ENCODE measurements around the gene CLTRN. TPM values are rescaled to one million over a fixed set of nuclear protein-coding genes. Genes with fewer than 3 reads are reported as not detected.

CLTRN gene
- total and polyA plus RNA-seq, 10 donors: 0.16 to 0.48 (median 0.30) TPM; not detected in 5

DNA sequence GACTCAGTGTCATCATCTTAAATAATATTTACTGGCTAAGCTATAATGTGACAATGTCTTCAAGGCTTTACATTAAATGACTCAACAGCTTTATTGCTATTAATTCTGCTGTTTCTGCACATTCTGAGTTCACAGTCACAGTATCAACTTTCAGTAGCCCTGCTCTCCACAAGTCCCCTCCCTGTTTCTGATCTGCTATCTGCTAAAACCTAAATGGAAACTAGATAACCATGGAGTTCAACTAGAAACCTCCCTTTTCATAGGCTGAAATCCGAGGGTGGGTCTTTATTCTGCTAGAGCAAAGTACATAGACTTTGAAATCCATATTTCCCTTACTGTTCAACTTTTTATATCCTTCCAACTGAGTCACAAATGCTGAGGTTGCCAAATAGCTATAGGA, 58.5 kb downstream of the CLTRN start:
- H3K9me3 ChIP-seq: no peaks in the 10 kb centered on the region
- TF ChIP-seq CTCF (IDR thresholded peaks at IDR 0.05 in 8 of 11, conservative IDR thresholded peaks at IDR 0.05 in 3 of 11): no peak
- TF ChIP-seq POLR2A (IDR thresholded peaks at IDR 0.05): no peak
- TF ChIP-seq POLR2AphosphoS5 (IDR thresholded peaks at IDR 0.05): no peak

GRCh38 chrX:15605226-15605625, 59.4 kb downstream of the CLTRN start:
- intact Hi-C loops (cut with DNase I; ENCODE audit: low total_unique reads): no loop called here
- no peak for DNase-seq
- TF ChIP-seq POLR2AphosphoS5 (IDR thresholded peaks at IDR 0.05) (no peak), CTCF (IDR thresholded peaks at IDR 0.05 in 8 of 11, conservative IDR thresholded peaks at IDR 0.05 in 3 of 11) (no peak), POLR2A (IDR thresholded peaks at IDR 0.05) (no peak)
- H3K9me3 ChIP-seq: no peaks in the 10 kb centered on the region
- 50 to 95% (median 79%) methylated on average over 1 of the region's 1 CpG for WGBS, 5 donors
- H3K27ac ChIP-seq: no peak overlapping the region
- peaks cover 0 to 29% (median 0%) of the 10 kb centered on the region in 7 donors for H3K27me3 ChIP-seq (replicated peaks in 1 of 7)
- H3K36me3 ChIP-seq: no peaks in the 10 kb centered on the region
- H3K4me3 ChIP-seq: no peak overlapping the region
- H3K4me1 ChIP-seq: no peaks in the 10 kb centered on the region

More for the DNA sequence above, 58.5 kb downstream of the CLTRN start:
- Histone ChIP-seq H3K4me3 (no peak overlapping the region), H3K36me3 (no peaks in the 10 kb centered on the region), H3K27me3 (replicated peaks in 1 of 7) (peaks cover 0 to 23% (median 0%) of the 10 kb centered on the region in 7 donors), H3K4me1 (no peaks in the 10 kb centered on the region), H3K27ac (no peak overlapping the region)
- intact Hi-C loops (cut with DNase I; ENCODE audit: low total_unique reads): no loop called here
- 26 to 78% (median 43%) methylated on average over 1 of the region's 1 CpG for WGBS, 5 donors
- DNase-seq: no peak

GRCh38 chrX:15602761-15603160, 61.8 kb downstream of the CLTRN start:
- Histone ChIP-seq H3K27ac (no peak overlapping the region), H3K4me1 (no peaks in the 10 kb centered on the region), H3K27me3 (replicated peaks in 1 of 7) (peaks cover 0 to 38% (median 0%) of the 10 kb centered on the region in 7 donors), H3K36me3 (no peaks in the 10 kb centered on the region), H3K4me3 (no peak overlapping the region), H3K9me3 (no peaks in the 10 kb centered on the region)
- 62 to 82% (median 76%) methylated on average over 5 of the region's 5 CpGs for WGBS, 5 donors
- intact Hi-C loops (cut with DNase I; ENCODE audit: low total_unique reads): no loop called here
- DNase-seq: no peak
- no peak for TF ChIP-seq CTCF (IDR thresholded peaks at IDR 0.05 in 8 of 11, conservative IDR thresholded peaks at IDR 0.05 in 3 of 11)
- TF ChIP-seq POLR2A (IDR thresholded peaks at IDR 0.05): no peak
- no peak for TF ChIP-seq POLR2AphosphoS5 (IDR thresholded peaks at IDR 0.05)

DNA sequence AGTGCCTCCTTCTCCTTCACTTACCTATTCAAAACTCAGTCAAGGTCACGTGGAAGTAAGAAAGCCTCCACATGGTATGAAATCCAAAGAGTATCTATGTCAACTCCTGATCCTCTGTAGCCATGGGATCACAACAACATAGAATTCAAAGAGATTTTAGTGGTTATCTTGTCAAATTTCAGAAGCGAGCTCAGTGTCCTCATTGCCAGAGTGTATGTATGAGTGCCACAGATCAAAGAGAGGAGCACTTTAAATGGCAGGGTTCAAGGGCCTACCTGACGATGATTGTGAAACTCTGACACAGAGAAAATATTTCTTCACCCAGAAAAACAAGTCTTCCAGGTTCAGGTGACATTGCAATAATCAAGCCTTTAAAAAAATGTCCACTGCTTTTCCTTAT, 62.7 kb downstream of the CLTRN start:
- no peak for DNase-seq
- no peak for TF ChIP-seq POLR2AphosphoS5 (IDR thresholded peaks at IDR 0.05)
- TF ChIP-seq POLR2A (IDR thresholded peaks at IDR 0.05): no peak
- no peak for TF ChIP-seq CTCF (IDR thresholded peaks at IDR 0.05 in 8 of 11, conservative IDR thresholded peaks at IDR 0.05 in 3 of 11)
- 57 to 84% (median 73%) methylated on average over 3 of the region's 3 CpGs for WGBS, 5 donors
- Histone ChIP-seq H3K4me1 (no peaks in the 10 kb centered on the region), H3K9me3 (no peaks in the 10 kb centered on the region), H3K27ac (no peak overlapping the region), H3K4me3 (no peak overlapping the region), H3K36me3 (no peaks in the 10 kb centered on the region), H3K27me3 (replicated peaks in 1 of 7) (peaks cover 0 to 38% (median 0%) of the 10 kb centered on the region in 7 donors)
- intact Hi-C loops (cut with DNase I; ENCODE audit: low total_unique reads): no loop called here

Data from spleen (tissue), 11 donors.